NCI-H2081 (cell line): ENCODE data around the gene CLGN.

ENCODE experiments used
- DNase-seq, 2 experiments: peaks; one replicate each; lab custom pipeline; 2025; lab: John Stamatoyannopoulos, UW

Gene CLGN

DNA sequence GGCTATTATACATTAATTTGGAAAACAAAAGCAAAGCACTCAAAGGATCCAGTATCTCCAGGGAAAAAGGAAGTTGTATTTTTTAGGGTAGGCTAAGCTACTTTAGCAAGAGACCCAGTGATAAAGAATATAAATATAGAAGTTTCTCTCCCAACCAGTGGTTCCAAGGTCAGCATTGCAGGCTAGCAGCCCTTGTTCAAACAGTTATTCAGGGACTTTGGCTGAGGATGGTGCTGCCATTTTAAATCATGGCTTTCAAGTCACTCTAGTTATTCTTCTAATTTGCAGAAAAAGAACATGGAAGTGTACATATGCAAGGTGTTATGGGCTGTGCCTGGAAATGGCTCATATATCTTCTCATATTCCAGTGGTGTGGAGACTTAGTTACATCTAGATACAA, 44.7 kb downstream of the CLGN start:
- no peak for DNase-seq

DNA sequence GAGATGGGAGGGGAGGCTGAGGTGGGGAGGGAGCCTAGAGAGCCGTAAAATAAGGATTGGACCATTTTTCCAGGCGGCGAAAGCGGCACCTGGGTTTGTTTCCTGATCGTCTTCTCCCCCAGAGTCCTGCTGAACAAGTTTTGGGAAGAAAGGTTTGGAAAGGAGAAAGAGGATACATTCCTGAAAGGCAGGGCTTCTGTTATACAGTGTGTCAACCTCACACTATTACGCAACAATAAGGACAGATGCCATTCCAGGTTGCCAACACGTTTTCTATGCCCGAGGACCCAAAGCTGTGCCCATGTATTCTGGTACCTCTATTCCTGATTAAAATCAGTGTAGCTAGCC, 53.3 kb downstream of the CLGN start:
- no peak for DNase-seq

GRCh38 chr4:140373328-140374129, 53.9 kb downstream of the CLGN start, which contains the start of gene SCOC:
Gene SCOC, plus strand, starts transcription at chr4:140373646. Its CDS starts 5,525 bp downstream, at chr4:140379171.
- peak; percentile 96 to 98 for DNase-seq

DNA sequence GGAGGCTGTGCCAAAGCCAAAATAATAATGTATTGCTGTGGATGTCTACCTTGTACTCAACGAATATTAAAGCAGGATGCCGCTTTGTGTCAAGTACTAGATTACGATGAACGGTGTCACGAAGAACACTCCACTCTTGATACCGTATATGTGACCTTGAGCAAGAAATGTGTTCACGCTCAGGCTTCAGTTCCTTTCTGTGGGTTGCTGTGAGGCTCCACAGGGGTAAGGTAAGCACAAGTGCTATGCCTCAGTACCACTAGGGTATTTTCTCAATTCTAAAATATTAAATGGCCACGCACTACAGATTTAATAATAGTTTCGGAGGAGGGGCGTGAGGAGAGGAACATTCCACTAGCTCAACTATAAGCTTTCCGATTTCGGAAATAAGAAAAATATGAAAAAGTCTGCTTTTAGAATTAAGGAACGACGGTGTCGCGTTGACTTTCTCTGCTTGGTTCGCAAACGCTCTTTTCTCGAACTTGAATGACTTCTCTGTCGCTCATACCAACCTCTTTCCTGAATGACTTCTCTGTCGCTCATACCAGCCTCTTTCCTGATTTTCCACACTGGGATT, 54.6 kb downstream of the CLGN start:
- peak in 1 of 2 experiments; percentile 18 for DNase-seq

DNA sequence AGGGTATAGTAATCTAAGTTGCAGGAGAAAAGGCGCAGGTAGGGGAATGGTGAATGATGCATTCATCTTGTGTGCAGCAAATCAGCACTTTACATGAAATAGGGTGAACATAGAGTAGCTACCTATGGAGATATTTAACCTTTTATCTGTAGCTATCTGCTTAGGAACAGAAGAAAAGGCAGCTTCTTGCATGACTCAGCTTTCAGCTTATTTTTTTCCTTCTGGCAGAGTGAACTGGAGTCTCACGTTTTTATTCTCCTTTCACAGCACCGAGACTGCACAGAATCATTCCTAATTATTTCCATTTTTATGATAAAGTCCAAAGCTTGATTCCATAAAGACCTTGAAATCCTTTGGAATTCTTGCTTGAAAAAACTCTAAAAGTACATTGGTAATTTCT, 58.8 kb downstream of the CLGN start:
- DNase-seq: no peak

GRCh38 chr4:140367738-140368137, 59.7 kb downstream of the CLGN start:
- DNase-seq: no peak

DNA sequence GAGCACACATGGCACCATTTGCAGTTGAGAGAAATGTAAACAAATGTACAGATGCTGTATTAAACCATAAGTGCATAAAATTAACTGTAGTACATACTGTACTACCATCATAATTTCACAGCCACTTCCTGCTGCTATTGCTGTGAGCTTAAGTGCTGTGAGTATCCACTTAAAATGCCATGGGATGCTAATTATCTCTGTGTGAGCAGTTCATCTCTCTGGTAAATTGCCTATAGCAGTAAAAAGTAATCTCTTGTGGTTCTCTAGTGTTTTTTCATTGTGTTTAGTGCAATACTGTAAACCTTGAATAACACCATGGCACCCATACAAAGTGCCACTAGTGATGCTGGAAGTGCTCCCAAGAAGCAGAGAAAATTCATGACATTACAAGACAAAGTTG, 63.9 kb downstream of the CLGN start:
- DNase-seq: peak; percentile 55 to 87

DNA sequence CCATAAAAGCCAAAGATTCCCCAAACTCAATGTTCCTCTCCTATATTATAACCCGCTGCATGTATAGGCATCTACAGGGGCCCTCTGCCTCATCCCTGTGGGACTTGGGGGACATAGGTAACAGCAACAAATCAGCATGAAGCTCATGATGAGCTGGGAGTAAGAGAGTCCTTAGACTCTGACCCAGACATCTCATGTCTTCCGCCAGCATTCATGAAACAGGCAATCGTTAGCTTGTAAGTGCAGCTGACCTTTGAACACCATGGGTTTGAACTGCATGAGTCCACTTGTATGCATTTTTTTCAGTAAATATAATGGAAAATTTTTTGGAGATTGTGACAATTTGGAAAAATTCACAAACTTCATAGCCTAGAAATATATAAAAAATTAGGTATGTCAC, 64.4 kb downstream of the CLGN start:
- DNase-seq: no peak

DNA sequence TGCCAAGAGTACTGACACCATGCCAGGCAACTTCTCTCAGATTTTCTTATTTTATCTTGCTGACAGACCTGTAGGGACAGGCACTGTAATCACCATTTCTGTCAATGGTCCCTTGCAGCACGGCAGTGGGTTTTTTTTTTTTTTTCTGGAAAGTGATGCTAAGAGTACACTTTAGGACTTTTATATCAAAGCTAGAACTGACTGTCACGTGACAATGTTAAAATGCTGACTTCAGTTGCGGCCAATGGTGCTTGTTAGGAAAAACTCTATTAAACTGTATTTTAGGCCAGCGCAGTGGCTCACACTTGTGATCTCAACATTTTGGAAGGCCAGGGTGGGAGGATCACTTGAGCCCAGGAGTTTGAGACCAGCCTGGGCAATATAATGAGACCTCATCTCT, 66.3 kb downstream of the CLGN start:
- DNase-seq: no peak

DNA sequence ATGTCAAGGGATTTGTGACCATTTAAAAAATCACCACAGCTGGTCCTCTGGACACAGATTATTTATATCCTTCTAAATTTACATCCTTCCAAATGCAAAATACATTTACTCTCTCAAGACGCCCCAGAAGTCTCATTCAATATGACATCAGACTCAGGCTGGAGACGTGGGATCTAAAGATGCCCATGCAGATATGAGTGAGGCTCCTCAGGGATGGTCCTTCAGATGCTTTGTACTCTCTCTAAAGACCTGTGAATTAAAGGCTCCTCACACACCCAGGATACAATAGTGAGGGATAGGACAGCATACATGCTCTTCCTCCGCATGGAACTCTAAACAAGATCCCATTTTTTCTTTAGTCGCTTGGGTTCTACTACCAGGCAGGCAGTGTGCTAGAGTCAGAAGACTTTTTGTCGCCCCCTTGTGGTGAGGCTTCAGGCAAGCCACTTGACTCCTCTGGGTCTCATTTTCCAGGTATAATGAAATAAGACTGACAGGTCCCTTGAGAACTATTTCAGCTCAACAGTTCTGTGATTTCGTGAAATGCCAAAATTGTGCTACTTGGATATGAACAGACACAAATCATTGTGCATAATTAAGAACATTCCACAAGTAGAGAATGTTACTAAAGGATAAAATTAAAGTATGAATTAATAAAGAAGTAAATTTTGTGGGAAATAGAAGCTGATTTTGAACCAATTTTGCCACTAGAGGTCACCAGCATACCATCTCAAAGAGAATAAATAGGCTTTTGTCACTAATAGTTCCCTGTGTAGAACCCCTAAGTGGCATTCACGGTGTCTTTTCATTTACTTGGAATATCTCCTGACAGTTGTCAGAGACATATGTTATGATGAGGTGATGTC, 67.7 kb downstream of the CLGN start:
- DNase-seq: peak; percentile 75 to 86

GRCh38 chr4:140358281-140358680, 69.2 kb downstream of the CLGN start:
- DNase-seq: no peak

DNA sequence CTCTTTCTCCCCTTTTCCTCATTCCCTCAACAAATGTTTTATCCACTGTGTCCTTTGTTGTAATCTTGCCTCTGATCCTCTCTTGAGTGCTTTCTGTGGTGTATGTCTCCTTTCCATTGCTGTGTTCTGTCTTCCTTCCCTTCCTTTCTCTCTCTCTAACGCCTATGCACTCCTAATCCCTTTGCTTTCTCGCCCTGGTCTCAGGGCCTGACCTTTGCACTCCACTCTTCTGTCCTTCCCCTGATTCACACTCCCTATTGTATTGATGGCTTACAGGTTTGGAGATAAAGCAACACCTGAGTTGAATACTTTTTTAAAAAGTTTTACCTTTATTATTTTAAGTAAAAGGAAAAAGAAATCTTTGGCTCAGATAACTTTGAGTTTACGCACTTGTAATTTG, 69.6 kb downstream of the CLGN start:
- no peak for DNase-seq

DNA sequence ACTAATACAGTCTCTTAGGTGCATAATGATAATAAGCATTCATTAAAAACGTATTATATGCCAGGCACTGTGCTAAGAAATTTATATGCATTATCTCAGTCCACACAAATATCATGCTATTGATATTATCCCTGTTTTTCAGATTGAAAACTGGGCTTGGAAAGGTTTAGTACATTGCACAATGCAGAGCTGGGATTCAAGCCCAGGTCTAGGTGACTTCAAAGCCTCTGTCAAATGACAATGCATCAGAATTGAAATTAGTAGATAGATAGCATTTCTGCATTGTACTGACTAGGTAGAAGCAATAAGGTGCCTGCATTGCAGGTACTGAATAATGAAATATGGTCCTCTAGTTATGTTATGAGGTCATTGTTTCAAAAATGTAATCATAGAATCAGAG, 72.2 kb downstream of the CLGN start:
- no peak for DNase-seq

- DNase-seq: no peak
These were observed 73.7 kb downstream of the CLGN start for GRCh38 chr4:140353786-140354185.

DNA sequence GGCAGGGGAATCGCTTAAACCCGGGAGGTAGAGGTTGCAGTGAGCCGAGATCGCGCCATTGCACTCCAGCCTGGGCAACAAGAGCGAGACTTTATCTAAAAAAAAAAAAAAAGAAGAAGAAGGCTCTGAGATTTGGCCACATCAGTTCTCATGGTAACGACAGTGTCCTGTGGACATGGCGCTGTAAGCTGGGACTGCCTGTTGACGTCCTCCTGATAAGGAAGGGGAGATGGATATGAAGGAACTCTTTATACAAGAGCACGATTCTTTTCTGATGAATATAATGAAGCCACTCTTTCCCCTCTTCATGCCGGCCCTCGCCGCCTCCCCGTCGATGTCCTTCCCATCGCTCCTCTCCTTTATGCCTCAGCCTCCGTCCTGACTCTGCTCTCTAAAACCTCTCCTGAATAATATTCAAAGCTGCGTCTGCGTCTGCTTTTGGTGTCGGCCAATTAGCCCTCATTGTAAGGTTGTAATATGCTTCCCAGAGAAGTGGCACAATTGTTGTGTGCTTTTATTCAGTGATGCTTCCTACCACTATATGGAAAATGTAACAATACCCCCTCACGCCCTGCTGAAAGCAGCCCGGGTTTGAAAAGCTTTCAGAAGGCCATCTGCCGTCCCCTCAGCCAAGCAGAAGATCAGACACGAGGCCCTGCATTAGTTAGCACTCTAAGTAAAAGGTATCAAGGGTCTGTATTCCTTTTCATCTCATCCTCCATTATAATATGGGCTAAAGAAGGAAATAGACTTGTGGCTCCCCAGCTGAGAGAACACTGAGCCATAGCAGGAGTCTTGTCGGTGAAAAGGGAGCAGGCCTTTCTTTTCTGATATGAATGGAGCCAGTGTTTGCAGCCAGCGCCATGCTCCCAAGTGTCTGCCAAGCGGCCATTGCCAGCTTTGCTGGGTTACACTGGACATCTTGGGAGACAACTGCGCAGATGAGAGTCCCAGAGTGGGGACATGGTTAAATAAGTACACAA, 76.1 kb downstream of the CLGN start:
- peak in 1 of 2 experiments; percentile 4 for DNase-seq

- no peak for DNase-seq
These were observed 77.6 kb downstream of the CLGN start for GRCh38 chr4:140349816-140350215.

- DNase-seq: no peak
These were observed 81.3 kb downstream of the CLGN start for GRCh38 chr4:140346136-140346535.

DNA sequence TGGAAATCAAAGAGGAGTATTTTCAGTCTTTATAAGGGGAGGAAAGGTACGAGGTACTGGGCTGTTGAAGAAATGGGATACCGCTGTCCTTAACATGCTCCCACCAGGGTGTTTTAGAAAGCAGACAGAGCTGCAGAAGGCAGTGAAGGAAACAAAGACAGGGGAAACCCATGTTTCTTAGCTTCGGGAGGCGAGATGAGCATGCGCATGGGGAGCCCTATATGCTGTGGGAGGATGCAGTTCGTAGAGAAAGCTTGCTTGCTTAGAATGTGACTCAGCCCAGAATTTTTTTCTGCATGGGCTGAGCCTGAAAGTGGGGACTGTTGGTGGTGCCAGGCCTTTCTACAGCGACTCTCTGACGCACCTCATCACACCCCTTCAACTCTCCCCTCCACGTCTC, 82.8 kb downstream of the CLGN start:
- DNase-seq: no peak

- DNase-seq: no peak
These were observed 83.3 kb downstream of the CLGN start for GRCh38 chr4:140344101-140344500.

DNA sequence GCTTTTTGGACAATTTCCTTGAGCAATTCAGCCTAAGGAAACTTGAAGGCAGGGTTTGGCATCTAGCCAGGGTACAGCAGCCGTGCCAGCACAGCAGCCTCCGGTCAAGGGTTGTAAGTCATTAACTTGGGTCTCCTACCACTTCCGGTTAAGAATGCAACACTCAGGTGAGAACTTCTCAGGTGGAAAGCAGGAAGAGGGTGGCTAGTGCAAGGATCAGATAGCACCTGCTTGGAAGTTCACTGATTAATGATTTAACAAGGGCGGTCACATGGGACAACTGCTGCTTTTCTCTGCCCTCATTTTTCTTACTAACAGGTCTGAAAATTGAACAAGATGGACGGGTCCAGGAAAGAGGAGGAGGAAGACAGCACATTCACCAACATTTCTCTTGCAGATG, 84.1 kb downstream of the CLGN start:
- no peak for DNase-seq

DNA sequence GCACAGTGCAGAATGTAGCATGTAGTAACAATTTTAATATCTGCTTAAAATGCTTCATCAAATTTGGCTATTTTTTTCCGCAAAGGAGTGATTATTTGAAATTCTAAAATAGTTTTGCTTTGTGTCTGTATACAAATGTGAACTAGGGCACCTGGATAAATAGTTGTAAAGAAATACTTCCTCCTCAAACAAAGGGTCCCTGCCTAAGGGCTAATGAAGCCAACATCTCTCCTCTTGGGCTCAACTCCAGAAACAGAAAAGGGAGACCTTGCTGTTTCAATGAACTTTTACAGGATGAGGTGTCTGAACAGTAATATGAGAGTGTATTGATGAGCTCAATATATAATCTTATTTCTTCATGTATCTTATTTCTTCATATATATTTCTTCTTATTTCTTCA, 84.8 kb downstream of the CLGN start:
- peak in 1 of 2 experiments; percentile 7 for DNase-seq
